DOHH2 (cell line): ENCODE data around the gene FOS.

Source experiments
- H3F3A ChIP-seq: fragments of 200-600 bp; sonication (generic), shearing (Covaris generic); 2 replicates; pipeline ENCODE4 v1.6.0; 2016; ENCODE audit warnings: antibody characterized with exemption, mild to moderate bottlenecking; ENCODE audit not compliant: control insufficient read depth, insufficient read depth
- H3K27ac ChIP-seq: fragments of 200-600 bp; sonication (generic); 2 replicates; pipeline ENCODE4 v1.5.1; 2014; ENCODE audit warnings: low read depth, mild to moderate bottlenecking, low read length, moderate library complexity
- H3K27me3 ChIP-seq: fragments of 200-600 bp; sonication (generic); 2 replicates; pipeline ENCODE4 v1.6.1; 2014; ENCODE audit warnings: mild to moderate bottlenecking, low read length, mixed read lengths; ENCODE audit not compliant: control insufficient read depth
- H3K36me3 ChIP-seq: fragments of 200-600 bp; sonication (generic); 2 replicates; pipeline ENCODE4 v1.6.1; 2014; ENCODE audit warnings: mild to moderate bottlenecking, low read length, moderate library complexity, mixed read lengths; ENCODE audit not compliant: control insufficient read depth
- H3K4me1 ChIP-seq: fragments of 200-600 bp; sonication (generic); 2 replicates; pipeline ENCODE4 v1.6.1; 2014; ENCODE audit warnings: mild to moderate bottlenecking, low read length, mixed read lengths; ENCODE audit not compliant: control insufficient read depth
- H3K4me2 ChIP-seq: fragments of 200-600 bp; sonication (generic); 2 replicates; pipeline ENCODE4 v1.6.0; 2014; ENCODE audit warnings: mild to moderate bottlenecking, low read length, moderate library complexity
- H3K4me3 ChIP-seq: fragments of 200-600 bp; sonication (generic); 2 replicates; pipeline ENCODE4 v1.5.1; 2014; ENCODE audit warnings: mild to moderate bottlenecking, low read length, mixed read lengths
- H3K79me2 ChIP-seq: fragments of 200-600 bp; sonication (generic); 2 replicates; pipeline ENCODE4 v1.6.1; 2014; ENCODE audit warnings: mild to moderate bottlenecking, low read length, mixed read lengths; ENCODE audit not compliant: control insufficient read depth
- H3K9me2 ChIP-seq: fragments of 200-600 bp; sonication (generic); replicated peaks from 2 replicates; pipeline ENCODE4 v1.6.1; 2014; ENCODE audit warnings: mild to moderate bottlenecking, low read length, mixed read lengths; ENCODE audit not compliant: control insufficient read depth
- H3K9me3 ChIP-seq: fragments of 200-600 bp; sonication (generic); 2 replicates; pipeline ENCODE4 v1.6.1; 2014; ENCODE audit warnings: antibody characterized with exemption, low read length, mixed read lengths; ENCODE audit not compliant: control insufficient read depth, insufficient read depth
- H4K20me1 ChIP-seq: fragments of 200-600 bp; sonication (generic); 2 replicates; pipeline ENCODE4 v1.6.0; 2014; ENCODE audit warnings: low read depth, mild to moderate bottlenecking, antibody characterized with exemption, low read length, moderate library complexity; ENCODE audit not compliant: control insufficient read depth, insufficient read depth
- CTCF ChIP-seq: fragments of 200-600 bp; sonication (generic); IDR thresholded peaks from one replicate; pipeline ENCODE4 v1.5.1; 2014; ENCODE audit warnings: antibody characterized with exemption, mild to moderate bottlenecking, low read depth, low read length; ENCODE audit not compliant: poor library complexity, severe bottlenecking
- EZH2phosphoT487 ChIP-seq: fragments of 200-600 bp; sonication (generic); IDR thresholded peaks from 2 replicates; pipeline ENCODE4 v1.6.1; 2017; ENCODE audit warnings: borderline replicate concordance, mild to moderate bottlenecking, antibody characterized with exemption, low read length, moderate library complexity, mixed read lengths

FOS gene

GRCh38 chr14:75278422-75279152, at the start of gene FOS:
FOS (plus strand) TSS chr14:75278828; CDS start chr14:75278983, 155 bp downstream.
- Histone ChIP-seq H3K4me2 (peak within 1 kb of the TSS; percentile 94), H3K4me3 (peak within 1 kb of the TSS; percentile 68), H3F3A (no peaks in the 10 kb centered on the region), H3K9me3 (no peaks in the 10 kb centered on the region), H3K79me2 (no peaks in the 10 kb centered on the region), H3K36me3 (no peaks in the 10 kb centered on the region), H3K27me3 (peaks cover 77% of the 10 kb centered on the region), H4K20me1 (peaks cover 13% of the 10 kb centered on the region), H3K9me2 (no peaks in the 10 kb centered on the region), H3K4me1 (peaks cover 44% of the 10 kb centered on the region), H3K27ac (0 out of 2 replicates have a peak within 1 kb of the TSS, but pooled peaks have one; percentile 33)
- TF ChIP-seq EZH2phosphoT487 (peak; percentile 47; the same call in 1 of the 2 replicates), CTCF (no peak)

DNA sequence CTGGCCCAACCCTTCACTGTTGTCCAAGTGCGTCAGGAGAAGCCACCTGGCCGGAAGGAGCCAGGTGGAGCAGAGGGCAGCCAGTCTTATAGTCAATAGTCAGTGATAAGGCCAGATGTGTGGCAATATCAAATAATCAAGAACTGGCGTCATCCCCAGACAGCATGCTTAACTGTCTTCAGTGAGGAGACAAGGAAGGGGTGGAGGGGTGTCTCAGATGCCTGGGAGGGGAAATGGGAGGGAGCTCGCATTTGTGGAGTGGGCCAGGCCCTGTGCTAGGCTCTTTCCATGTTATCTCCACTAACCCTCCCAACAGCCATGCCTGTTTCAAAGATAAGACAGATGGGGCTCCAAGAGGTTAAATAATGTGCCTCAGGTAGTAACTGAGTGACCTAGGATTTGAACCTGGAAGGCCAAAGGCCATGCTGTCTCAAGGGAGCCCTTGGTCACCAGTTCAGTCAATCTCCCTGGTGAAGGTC, 48.9 kb upstream of the FOS start:
- no peaks in the 10 kb centered on the region for H3F3A ChIP-seq
- H3K9me3 ChIP-seq, result no peaks in the 10 kb centered on the region
- H3K27me3 ChIP-seq, result no peaks in the 10 kb centered on the region
- no peak for TF ChIP-seq EZH2phosphoT487
- no peak for TF ChIP-seq CTCF
- no peaks in the 10 kb centered on the region for H3K79me2 ChIP-seq
- peaks cover 29% of the 10 kb centered on the region for H3K4me1 ChIP-seq
- H3K36me3 ChIP-seq, result no peaks in the 10 kb centered on the region
- H3K4me3 ChIP-seq, result peak overlapping the region; percentile 17; the same call in 1 of the 2 replicates
- no peaks in the 10 kb centered on the region for H4K20me1 ChIP-seq
- H3K4me2 ChIP-seq, result peak overlapping the region; percentile 32
- H3K9me2 ChIP-seq, result no peaks in the 10 kb centered on the region
- no peak overlapping the region for H3K27ac ChIP-seq

DNA sequence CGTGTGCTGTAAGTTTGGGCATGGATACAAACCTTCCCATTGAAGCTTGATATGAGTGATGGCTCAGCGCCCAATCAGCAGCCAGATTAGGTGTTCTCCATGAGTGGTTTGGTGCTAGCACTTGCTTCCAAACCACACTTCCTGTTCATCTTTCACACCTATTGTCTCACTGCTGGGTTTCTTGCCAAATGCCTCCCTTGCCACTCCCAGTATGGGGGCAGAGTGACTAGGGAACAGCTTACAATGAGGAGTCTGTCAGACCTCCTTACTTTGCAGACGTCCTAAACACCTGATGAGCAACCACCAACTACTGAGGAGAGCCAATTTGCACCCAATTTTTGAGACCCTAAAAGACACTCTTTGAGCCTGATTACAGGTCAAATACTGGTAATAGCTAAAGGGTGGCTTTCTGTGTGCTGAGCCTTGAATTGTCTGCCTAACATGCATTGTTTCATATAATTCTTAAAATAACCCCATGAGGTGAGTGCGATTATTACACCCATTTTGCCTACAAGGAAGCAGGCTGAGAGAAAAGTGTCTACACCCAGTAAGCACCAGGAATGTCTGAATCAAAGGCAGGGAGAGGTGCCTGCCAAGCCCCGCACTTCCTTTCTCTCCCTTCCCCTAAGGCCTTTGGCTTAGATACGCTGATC, 48.4 kb upstream of the FOS start:
- Histone ChIP-seq H4K20me1 (no peaks in the 10 kb centered on the region), H3K36me3 (no peaks in the 10 kb centered on the region), H3K4me2 (peak overlapping the region; percentile 32), H3K4me3 (peak overlapping the region; percentile 17; the same call in 1 of the 2 replicates), H3K79me2 (no peaks in the 10 kb centered on the region), H3K27me3 (no peaks in the 10 kb centered on the region), H3K4me1 (peaks cover 28% of the 10 kb centered on the region), H3K9me2 (no peaks in the 10 kb centered on the region), H3K27ac (no peak overlapping the region), H3K9me3 (no peaks in the 10 kb centered on the region), H3F3A (no peaks in the 10 kb centered on the region)
- TF ChIP-seq EZH2phosphoT487 (no peak), CTCF (peak; percentile 35)
